ENCODE results near the gene MAPK8IP2. TPM values are rescaled to one million over a fixed set of nuclear protein-coding genes. Genes with fewer than 3 reads are reported as not detected.

Gene MAPK8IP2
- total and polyA plus RNA-seq, 2 of the 13 experiments (the other 11 are each of a cell fraction or from before 2014, with no cell fraction given), result 1.3 to 2.6 TPM

DNA sequence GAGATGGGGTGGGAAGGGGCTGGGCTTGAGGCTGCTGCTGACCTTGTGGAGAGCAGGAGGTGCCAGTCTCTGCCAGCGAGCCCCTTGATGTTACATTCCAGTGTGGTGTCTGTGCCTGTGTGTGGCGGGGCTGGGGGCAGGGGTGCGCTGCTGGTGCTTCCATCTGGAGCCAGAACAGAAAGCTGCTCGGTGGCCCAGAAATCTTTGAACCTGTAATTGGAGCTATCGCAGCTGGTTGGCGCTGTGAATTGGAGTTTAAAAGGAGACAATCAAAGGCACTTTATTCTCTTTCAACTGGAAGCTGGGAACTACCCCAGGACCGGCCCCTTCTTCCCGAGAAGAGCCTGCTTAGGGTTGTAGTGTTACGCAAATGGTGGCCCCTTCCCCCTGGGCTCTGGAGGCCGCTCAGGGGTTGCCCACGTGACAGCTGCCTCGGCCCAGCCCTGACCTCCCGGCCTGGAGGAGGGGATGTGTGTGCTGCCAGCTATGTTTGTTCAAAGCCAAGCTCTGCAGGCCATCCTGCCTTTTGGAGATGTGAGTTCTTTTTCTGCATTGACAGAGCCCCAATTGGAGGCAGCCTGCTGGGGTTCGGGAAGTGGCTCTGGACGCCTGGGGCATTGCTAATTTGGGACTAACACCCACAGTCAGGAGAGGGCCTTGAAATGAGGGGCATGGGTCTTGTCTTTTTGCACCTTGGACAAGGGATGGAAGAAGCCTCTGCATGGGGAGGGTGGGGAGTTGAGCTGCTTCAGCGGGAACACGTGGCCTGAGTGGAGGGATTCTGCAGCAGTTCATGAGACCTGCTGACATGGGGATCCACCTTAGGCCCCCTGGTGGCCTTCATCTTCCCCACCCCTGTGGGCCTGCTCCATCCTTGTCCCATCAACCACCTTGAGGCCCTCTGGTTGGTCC lies 41.4 kb downstream of the MAPK8IP2 start (continued):
- TF ChIP-seq, protein P1, sequence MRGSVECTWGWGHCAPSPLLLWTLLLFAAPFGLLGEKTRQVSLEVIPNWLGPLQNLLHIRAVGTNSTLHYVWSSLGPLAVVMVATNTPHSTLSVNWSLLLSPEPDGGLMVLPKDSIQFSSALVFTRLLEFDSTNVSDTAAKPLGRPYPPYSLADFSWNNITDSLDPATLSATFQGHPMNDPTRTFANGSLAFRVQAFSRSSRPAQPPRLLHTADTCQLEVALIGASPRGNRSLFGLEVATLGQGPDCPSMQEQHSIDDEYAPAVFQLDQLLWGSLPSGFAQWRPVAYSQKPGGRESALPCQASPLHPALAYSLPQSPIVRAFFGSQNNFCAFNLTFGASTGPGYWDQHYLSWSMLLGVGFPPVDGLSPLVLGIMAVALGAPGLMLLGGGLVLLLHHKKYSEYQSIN (CRISPR knock-in tag; IDR thresholded peaks at IDR 0.05; ENCODE audit: borderline replicate concordance), result no peak
- TF ChIP-seq CREB3 (CRISPR knock-in tag; IDR thresholded peaks at IDR 0.05) (0 out of 2 replicates have a peak, but pooled peaks have one; percentile 55), ZNF230 (CRISPR knock-in tag; IDR thresholded peaks at IDR 0.05) (peak; percentile 45; the same call in 1 of the 2 replicates), MED8 (CRISPR knock-in tag; IDR thresholded peaks at IDR 0.05; ENCODE audit: insufficient replicate concordance) (peak; percentile 84), THAP11 (CRISPR knock-in tag; IDR thresholded peaks at IDR 0.05) (peak; percentile 60), ISX (CRISPR knock-in tag; conservative IDR thresholded peaks at IDR 0.05) (no peak), TSC22D2 (CRISPR knock-in tag; IDR thresholded peaks at IDR 0.05; ENCODE audit: borderline replicate concordance) (no peak), POLR2AphosphoS5 (IDR thresholded peaks at IDR 0.05; ENCODE audit: low read depth, low read length) (peak; percentile 68; the same call in 1 of the 2 replicates), RXRB (CRISPR knock-in tag; IDR thresholded peaks at IDR 0.05; ENCODE audit: borderline replicate concordance) (peak; percentile 74), ZNF17 (CRISPR knock-in tag; IDR thresholded peaks at IDR 0.05) (no peak), MXI1 (IDR thresholded peaks at IDR 0.05; ENCODE audit: borderline replicate concordance, low read depth, low read length) (peak; percentile 69; the same call in 1 of the 3 replicates)
